Tibial nerve (tissue), 3 donors: Measurements from ENCODE around the gene PPFIA2.

ENCODE experiments used
- POLR2A ChIP-seq, 2 donors: fragments of 450-650 bp; IDR thresholded peaks; one replicate each; pipeline ENCODE4 v1.6.1; 2017; ENCODE audit warnings: antibody characterized with exemption in 2 of 2, mild to moderate bottlenecking in 2 of 2, moderate library complexity in 2 of 2
- TF ChIP-seq, protein P1 (sequence below), 5 experiments: fragments of 200-600 bp in 3 of 5; fragments of 450-650 bp in 2 of 5; sonication (generic) in 3 of 5; IDR thresholded peaks; one replicate each; pipeline ENCODE4 v1.5.1; 2016 to 2019; ENCODE audit warnings: antibody characterized with exemption in 5 of 5, mild to moderate bottlenecking in 3 of 5, moderate library complexity in 2 of 5

DNA sequence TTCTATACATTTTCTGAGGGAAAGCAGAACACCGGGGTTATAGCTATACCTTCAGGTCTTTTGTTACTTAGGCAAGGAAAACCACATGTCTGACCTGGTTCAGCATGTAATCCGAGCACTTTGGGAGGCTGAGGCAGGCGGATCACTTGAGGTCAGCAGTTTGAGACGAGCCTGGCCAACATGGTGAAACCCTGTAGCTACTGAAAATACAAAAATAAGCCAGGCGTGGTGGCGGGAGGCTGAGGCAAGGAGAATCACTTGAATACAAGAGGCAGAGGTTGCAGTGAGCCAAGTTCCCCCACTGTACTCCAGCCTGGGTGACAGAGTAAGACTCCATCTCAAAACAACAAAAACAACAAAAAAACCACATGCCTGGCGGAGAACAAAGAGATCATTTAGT lies 503.7 kb downstream of the PPFIA2 start:
- TF ChIP-seq, protein P1, sequence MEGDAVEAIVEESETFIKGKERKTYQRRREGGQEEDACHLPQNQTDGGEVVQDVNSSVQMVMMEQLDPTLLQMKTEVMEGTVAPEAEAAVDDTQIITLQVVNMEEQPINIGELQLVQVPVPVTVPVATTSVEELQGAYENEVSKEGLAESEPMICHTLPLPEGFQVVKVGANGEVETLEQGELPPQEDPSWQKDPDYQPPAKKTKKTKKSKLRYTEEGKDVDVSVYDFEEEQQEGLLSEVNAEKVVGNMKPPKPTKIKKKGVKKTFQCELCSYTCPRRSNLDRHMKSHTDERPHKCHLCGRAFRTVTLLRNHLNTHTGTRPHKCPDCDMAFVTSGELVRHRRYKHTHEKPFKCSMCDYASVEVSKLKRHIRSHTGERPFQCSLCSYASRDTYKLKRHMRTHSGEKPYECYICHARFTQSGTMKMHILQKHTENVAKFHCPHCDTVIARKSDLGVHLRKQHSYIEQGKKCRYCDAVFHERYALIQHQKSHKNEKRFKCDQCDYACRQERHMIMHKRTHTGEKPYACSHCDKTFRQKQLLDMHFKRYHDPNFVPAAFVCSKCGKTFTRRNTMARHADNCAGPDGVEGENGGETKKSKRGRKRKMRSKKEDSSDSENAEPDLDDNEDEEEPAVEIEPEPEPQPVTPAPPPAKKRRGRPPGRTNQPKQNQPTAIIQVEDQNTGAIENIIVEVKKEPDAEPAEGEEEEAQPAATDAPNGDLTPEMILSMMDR (IDR thresholded peaks at IDR 0.05) = no peak
- no peak for TF ChIP-seq POLR2A (IDR thresholded peaks at IDR 0.05)
